ENCODE results near the gene RAP2B.

DNA sequence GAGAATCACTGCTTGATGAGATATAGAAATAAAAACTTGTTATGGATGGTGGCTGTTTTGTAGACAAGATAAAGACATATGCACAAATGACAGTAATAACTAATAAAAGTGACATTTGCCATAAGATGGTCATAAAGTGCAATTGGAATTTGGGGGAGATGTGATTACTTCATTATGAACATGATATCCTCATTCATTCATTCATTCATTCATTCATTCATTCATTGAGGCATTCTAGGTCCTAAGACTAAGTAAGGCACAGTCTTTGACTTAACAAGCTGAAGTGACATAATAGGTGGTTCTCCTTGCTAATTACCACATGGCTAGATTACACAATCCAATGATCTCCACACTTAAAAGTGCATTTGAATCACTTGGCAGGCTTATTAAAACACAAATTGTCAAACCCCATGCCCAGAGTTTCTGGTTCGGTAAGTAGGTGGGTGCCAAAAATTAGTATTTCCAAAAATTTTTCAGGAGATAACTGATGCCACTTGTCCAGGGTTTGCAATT is 18.9 kb downstream of the RAP2B start:
- TF ChIP-seq POLR2A (IDR thresholded peaks at IDR 0.05) = no peak
- TF ChIP-seq, protein P1, sequence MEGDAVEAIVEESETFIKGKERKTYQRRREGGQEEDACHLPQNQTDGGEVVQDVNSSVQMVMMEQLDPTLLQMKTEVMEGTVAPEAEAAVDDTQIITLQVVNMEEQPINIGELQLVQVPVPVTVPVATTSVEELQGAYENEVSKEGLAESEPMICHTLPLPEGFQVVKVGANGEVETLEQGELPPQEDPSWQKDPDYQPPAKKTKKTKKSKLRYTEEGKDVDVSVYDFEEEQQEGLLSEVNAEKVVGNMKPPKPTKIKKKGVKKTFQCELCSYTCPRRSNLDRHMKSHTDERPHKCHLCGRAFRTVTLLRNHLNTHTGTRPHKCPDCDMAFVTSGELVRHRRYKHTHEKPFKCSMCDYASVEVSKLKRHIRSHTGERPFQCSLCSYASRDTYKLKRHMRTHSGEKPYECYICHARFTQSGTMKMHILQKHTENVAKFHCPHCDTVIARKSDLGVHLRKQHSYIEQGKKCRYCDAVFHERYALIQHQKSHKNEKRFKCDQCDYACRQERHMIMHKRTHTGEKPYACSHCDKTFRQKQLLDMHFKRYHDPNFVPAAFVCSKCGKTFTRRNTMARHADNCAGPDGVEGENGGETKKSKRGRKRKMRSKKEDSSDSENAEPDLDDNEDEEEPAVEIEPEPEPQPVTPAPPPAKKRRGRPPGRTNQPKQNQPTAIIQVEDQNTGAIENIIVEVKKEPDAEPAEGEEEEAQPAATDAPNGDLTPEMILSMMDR (IDR thresholded peaks at IDR 0.05 in 4 of 5, conservative IDR thresholded peaks at IDR 0.05 in 1 of 5) = no peak

Measured in gastrocnemius medialis (tissue), 4 donors.